Ishikawa (cell line): Measurements from ENCODE around the gene PLPPR3.

ENCODE experiments used
- CEBPB ChIP-seq: IDR thresholded peaks from 2 replicates; pipeline ENCODE4 v1.6.1; 2012
- CREB1 ChIP-seq: IDR thresholded peaks from 2 replicates; pipeline ENCODE4 v1.6.1; 2012; ENCODE audit warnings: low read depth
- EGR1 ChIP-seq: IDR thresholded peaks from 2 replicates; pipeline ENCODE4 v1.6.1; 2012
- EP300 ChIP-seq: IDR thresholded peaks from 2 replicates; pipeline ENCODE4 v1.6.1; 2012; ENCODE audit warnings: borderline replicate concordance
- FOXM1 ChIP-seq: IDR thresholded peaks from 2 replicates; pipeline ENCODE4 v1.6.1; 2012; ENCODE audit warnings: low read depth, borderline replicate concordance
- MAX ChIP-seq: IDR thresholded peaks from 2 replicates; pipeline ENCODE4 v1.6.1; 2012
- NFIC ChIP-seq: IDR thresholded peaks from 2 replicates; pipeline ENCODE4 v1.6.1; 2012
- RAD21 ChIP-seq: IDR thresholded peaks from 2 replicates; pipeline ENCODE4 v1.6.1; 2012; ENCODE audit warnings: low read depth
- REST ChIP-seq: IDR thresholded peaks from 2 replicates; pipeline ENCODE4 v1.6.1; 2012; ENCODE audit warnings: low read depth, mild to moderate bottlenecking
- TAF1 ChIP-seq: IDR thresholded peaks from 2 replicates; pipeline ENCODE4 v1.6.1; 2012; ENCODE audit warnings: low read depth, mild to moderate bottlenecking
- TCF12 ChIP-seq: IDR thresholded peaks from 2 replicates; pipeline ENCODE4 v1.6.1; 2012; ENCODE audit warnings: low read depth
- TEAD4 ChIP-seq: IDR thresholded peaks from 2 replicates; pipeline ENCODE4 v1.6.1; 2012
- USF1 ChIP-seq: IDR thresholded peaks from 2 replicates; pipeline ENCODE4 v1.6.1; 2012
- YY1 ChIP-seq: IDR thresholded peaks from 2 replicates; pipeline ENCODE4 v1.6.1; 2012; ENCODE audit warnings: low read depth
- ZBTB7A ChIP-seq: IDR thresholded peaks from 2 replicates; pipeline ENCODE4 v1.6.1; 2012; ENCODE audit warnings: low read depth

The PLPPR3 gene

GRCh38 chr19:806815-807421 lies 14.8 kb downstream of the PLPPR3 start:
- TF ChIP-seq TEAD4 (no peak), ZBTB7A (0 out of 2 replicates have a peak, but pooled peaks have one; percentile 38)

- no peak for TF ChIP-seq TEAD4
- no peak for TF ChIP-seq REST
- TF ChIP-seq TAF1: no peak
- TF ChIP-seq EP300: no peak
- TF ChIP-seq MAX: no peak
- TF ChIP-seq YY1: no peak
- TF ChIP-seq TCF12: no peak
- TF ChIP-seq ZBTB7A: no peak
- TF ChIP-seq CEBPB: no peak
- TF ChIP-seq FOXM1: no peak
- no peak for TF ChIP-seq USF1
- no peak for TF ChIP-seq EGR1
- no peak for TF ChIP-seq RAD21
- TF ChIP-seq NFIC: no peak
Observed at GRCh38 chr19:805600-806550, 15.9 kb downstream of the PLPPR3 start.

- TF ChIP-seq RAD21: no peak
- TF ChIP-seq NFIC: no peak
- TF ChIP-seq CEBPB: no peak
- no peak for TF ChIP-seq MAX
- TF ChIP-seq TAF1: no peak
- TF ChIP-seq CREB1: no peak
- TF ChIP-seq YY1: no peak
- no peak for TF ChIP-seq FOXM1
- TF ChIP-seq TEAD4: no peak
- TF ChIP-seq EGR1: no peak
- TF ChIP-seq REST: no peak
- no peak for TF ChIP-seq TCF12
- no peak for TF ChIP-seq USF1
- no peak for TF ChIP-seq ZBTB7A
- no peak for TF ChIP-seq EP300
Observed at GRCh38 chr19:805166-805551, 16.6 kb downstream of the PLPPR3 start.

GRCh38 chr19:804419-805165 lies 17.2 kb downstream of the PLPPR3 start:
- TF ChIP-seq CREB1 (no peak), REST (no peak), TCF12 (no peak)
